Lung (tissue), 12 donors: Measurements from ENCODE around the gene CLDN1. TPM values are rescaled to one million over a fixed set of nuclear protein-coding genes. Genes with fewer than 3 reads are reported as not detected.

Experiments
- ATAC-seq: fragments of 200-7000 bp; cut with Tn5 transposase; one replicate; pipeline ENCODE4 v1.9.1; 2020; ENCODE audit warnings: moderate number of reproducible peaks; ENCODE audit not compliant: insufficient read depth, low FRiP score
- DNase-seq, 3 donors: peaks; one replicate each; pipeline ENCODE4 v3.0.0-alpha.2; 2013 to 2017
- H3K27ac ChIP-seq, 2 donors: one replicate each; pipeline ENCODE4 v1.5.1; 2013; ENCODE audit warnings: mild to moderate bottlenecking in 2 of 2, moderate library complexity in 2 of 2, control low read depth in 1 of 2, inconsistent platforms in 1 of 2, low read depth in 1 of 2, low read length in 1 of 2
- H3K27me3 ChIP-seq, 3 donors: one replicate each; pipeline ENCODE4 v1.5.1; 2013; ENCODE audit warnings: low read length in 2 of 3; ENCODE audit not compliant: control insufficient read depth in 3 of 3, insufficient read depth in 3 of 3
- H3K36me3 ChIP-seq, 4 donors: one replicate each; pipeline ENCODE4 v1.5.1; 2013; ENCODE audit warnings: low read length in 4 of 4, mild to moderate bottlenecking in 1 of 4, moderate library complexity in 1 of 4; ENCODE audit not compliant: control insufficient read depth in 4 of 4, insufficient read depth in 4 of 4
- H3K4me1 ChIP-seq, 5 donors: one replicate each; pipeline ENCODE4 v1.5.1; 2013; ENCODE audit warnings: low read length in 5 of 5, mild to moderate bottlenecking in 2 of 5, moderate library complexity in 1 of 5; ENCODE audit not compliant: control insufficient read depth in 5 of 5, insufficient read depth in 5 of 5
- H3K4me3 ChIP-seq: one replicate; pipeline ENCODE4 v1.5.1; 2013; ENCODE audit warnings: mild to moderate bottlenecking, control low read depth, moderate library complexity
- H3K9ac ChIP-seq, 2 donors: one replicate each; pipeline ENCODE4 v1.5.1; 2013; ENCODE audit warnings: low read length in 2 of 2, control low read depth in 1 of 2; ENCODE audit not compliant: insufficient read depth in 1 of 2
- H3K9me3 ChIP-seq, 4 donors: one replicate each; pipeline ENCODE4 v1.5.1; 2013; ENCODE audit warnings: low read length in 3 of 4, mild to moderate bottlenecking in 1 of 4, moderate library complexity in 1 of 4; ENCODE audit not compliant: control insufficient read depth in 4 of 4, insufficient read depth in 3 of 4
- CTCF ChIP-seq: IDR thresholded peaks from 2 replicates; pipeline ENCODE4 v1.5.1; 2012; ENCODE audit warnings: mild to moderate bottlenecking; ENCODE audit errors: control extremely low read depth, extremely low read depth
- WGBS, 2 donors: extraction: QIAGEN DNeasy Blood & Tissue Kit; methylation state at CpG; one replicate each; pipeline ENCODE4 v1.1.7; 2013; 5-methylcytosine and 5-hydroxymethylcytosine counted together
- polyA plus RNA-seq, 2 donors: library from polyadenylated mRNA; stranded (reverse); fragments of 200-250 nt; gene quantifications; one replicate each; pipeline ENCODE4 v1.2.1, GENCODE V29; 2013
- total RNA-seq, 2 donors: library from RNA; depleted of rRNA in 1 of 2; stranded (reverse); fragments of >200 nt in 1 of 2; gene quantifications; one replicate each; pipeline ENCODE4 v1.2.1, GENCODE V29; 2014 to 2021
- donor health status: control.
- donor health status: control.
- donor health status: Bipolar disorder and iron deficiency.
- donor health status: healthy.
- donor health status: DM: yes; HTN: yes; CAD: no.

The CLDN1 gene
- total and polyA plus RNA-seq, 4 donors = 7.1 to 29.8 (median 13.4) TPM

GRCh38 chr3:190320594-190321362, 1.5 kb downstream of the CLDN1 start:
- H3K9ac ChIP-seq = no peak overlapping the region
- no peak overlapping the region for H3K27ac ChIP-seq
- no peak overlapping the region for H3K4me3 ChIP-seq
- H3K4me1 ChIP-seq = peaks cover 0 to 15% (median 6%) of the 10 kb centered on the region in 5 donors
- ATAC-seq = no peak
- TF ChIP-seq CTCF = no peak
- 91 to 98% methylated on average over 7 of the region's 7 CpGs for WGBS, 2 donors
- no peaks in the 10 kb centered on the region for H3K9me3 ChIP-seq
- DNase-seq = no peak
- H3K27me3 ChIP-seq = peaks cover 0 to 13% (median 11%) of the 10 kb centered on the region in 3 donors
- H3K36me3 ChIP-seq = no peaks in the 10 kb centered on the region

GRCh38 chr3:190319660-190320059, 2.6 kb downstream of the CLDN1 start:
- no peak overlapping the region for H3K27ac ChIP-seq
- DNase-seq = no peak

GRCh38 chr3:190318666-190319065, 3.6 kb downstream of the CLDN1 start:
- no peak for TF ChIP-seq CTCF
- Histone ChIP-seq H3K36me3 (no peaks in the 10 kb centered on the region), H3K4me1 (peaks cover 0 to 15% (median 6%) of the 10 kb centered on the region in 5 donors), H3K27me3 (peaks cover 0 to 13% (median 11%) of the 10 kb centered on the region in 3 donors), H3K27ac (no peak overlapping the region), H3K9ac (no peak overlapping the region), H3K9me3 (no peaks in the 10 kb centered on the region), H3K4me3 (no peak overlapping the region)
- DNase-seq (no peak), ATAC-seq (no peak)
- WGBS, 2 donors = 86 to 90% methylated on average over 5 of the region's 5 CpGs

More at GRCh38 chr3:190319660-190320059, 2.6 kb downstream of the CLDN1 start:
- no peak for ATAC-seq
- Histone ChIP-seq H3K4me1 (peaks cover 0 to 15% (median 6%) of the 10 kb centered on the region in 5 donors), H3K27me3 (peaks cover 0 to 13% (median 11%) of the 10 kb centered on the region in 3 donors), H3K9me3 (no peaks in the 10 kb centered on the region), H3K36me3 (no peaks in the 10 kb centered on the region), H3K4me3 (no peak overlapping the region), H3K9ac (no peak overlapping the region)
- 74 to 89% methylated on average over 4 of the region's 4 CpGs for WGBS, 2 donors
- no peak for TF ChIP-seq CTCF
